HL-60 (cell line): ENCODE measurements around the gene ZBTB7C.

ENCODE experiments used
- DNase-seq, 2 experiments: peaks; one replicate each; pipeline ENCODE4 v3.0.0-alpha.2; 2010 to 2020; ENCODE audit warnings: low read depth in 1 of 2, low spot score in 1 of 2
- H3K27ac ChIP-seq: fragments of 250-450 bp; sonication (Bioruptor Pico); replicated peaks from 2 replicates; pipeline ENCODE4 v1.5.1; 2020; ENCODE audit warnings: mild to moderate bottlenecking, moderate library complexity
- H3K27me3 ChIP-seq: fragments of 250-450 bp; sonication (Bioruptor Pico); 2 replicates; pipeline ENCODE4 v1.5.1; 2021; ENCODE audit warnings: mild to moderate bottlenecking, moderate library complexity; ENCODE audit not compliant: insufficient read depth, poor library complexity, severe bottlenecking
- H3K4me3 ChIP-seq: replicated peaks from 2 replicates; pipeline ENCODE4 v1.5.1; 2011; ENCODE audit warnings: mild to moderate bottlenecking, control low read depth, low read length; ENCODE audit not compliant: insufficient read depth
- GABPA ChIP-seq: IDR thresholded peaks from 2 replicates; pipeline ENCODE4 v1.6.1; 2012; ENCODE audit warnings: low read depth
- POLR2AphosphoS5 ChIP-seq: IDR thresholded peaks from 2 replicates; pipeline ENCODE4 v1.6.1; 2012; ENCODE audit warnings: low read depth
- SPI1 ChIP-seq: IDR thresholded peaks from 2 replicates; pipeline ENCODE4 v1.6.1; 2012; ENCODE audit warnings: low read depth, mild to moderate bottlenecking, borderline replicate concordance
- TF ChIP-seq, protein P1 (sequence below): IDR thresholded peaks from 2 replicates; pipeline ENCODE4 v1.6.1; 2012; ENCODE audit warnings: low read depth; ENCODE audit not compliant: insufficient replicate concordance
- TF ChIP-seq, protein P2 (sequence below): IDR thresholded peaks from one replicate; pipeline ENCODE4 v1.5.1; 2011; ENCODE audit warnings: low read length, control low read depth, inconsistent platforms; ENCODE audit not compliant: insufficient read depth

Gene ZBTB7C

DNA sequence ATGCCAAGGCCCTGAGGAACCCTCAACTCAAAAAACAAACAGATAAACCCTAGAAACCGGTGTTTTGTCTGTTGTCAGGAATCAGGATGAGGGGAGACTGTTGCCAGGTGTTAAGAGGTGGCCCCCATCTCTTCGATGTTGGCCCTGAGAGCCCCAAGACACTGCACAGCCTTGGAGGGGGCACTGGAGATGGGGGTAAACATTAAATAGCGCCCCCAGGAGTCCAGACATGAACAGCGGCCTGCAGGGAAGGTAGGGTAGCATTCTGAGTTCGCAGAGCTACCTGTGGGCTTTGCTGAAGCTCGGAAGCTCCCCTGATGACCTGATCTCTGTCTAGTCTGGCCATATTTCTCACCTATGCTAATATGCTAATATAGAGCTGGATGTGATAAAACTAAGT lies 381.1 kb downstream of the ZBTB7C start:
- Histone ChIP-seq H3K27ac (no peak overlapping the region), H3K27me3 (no peaks in the 10 kb centered on the region), H3K4me3 (no peak overlapping the region)
- TF ChIP-seq POLR2AphosphoS5 (no peak), SPI1 (no peak), GABPA (no peak)
- TF ChIP-seq, protein P1, sequence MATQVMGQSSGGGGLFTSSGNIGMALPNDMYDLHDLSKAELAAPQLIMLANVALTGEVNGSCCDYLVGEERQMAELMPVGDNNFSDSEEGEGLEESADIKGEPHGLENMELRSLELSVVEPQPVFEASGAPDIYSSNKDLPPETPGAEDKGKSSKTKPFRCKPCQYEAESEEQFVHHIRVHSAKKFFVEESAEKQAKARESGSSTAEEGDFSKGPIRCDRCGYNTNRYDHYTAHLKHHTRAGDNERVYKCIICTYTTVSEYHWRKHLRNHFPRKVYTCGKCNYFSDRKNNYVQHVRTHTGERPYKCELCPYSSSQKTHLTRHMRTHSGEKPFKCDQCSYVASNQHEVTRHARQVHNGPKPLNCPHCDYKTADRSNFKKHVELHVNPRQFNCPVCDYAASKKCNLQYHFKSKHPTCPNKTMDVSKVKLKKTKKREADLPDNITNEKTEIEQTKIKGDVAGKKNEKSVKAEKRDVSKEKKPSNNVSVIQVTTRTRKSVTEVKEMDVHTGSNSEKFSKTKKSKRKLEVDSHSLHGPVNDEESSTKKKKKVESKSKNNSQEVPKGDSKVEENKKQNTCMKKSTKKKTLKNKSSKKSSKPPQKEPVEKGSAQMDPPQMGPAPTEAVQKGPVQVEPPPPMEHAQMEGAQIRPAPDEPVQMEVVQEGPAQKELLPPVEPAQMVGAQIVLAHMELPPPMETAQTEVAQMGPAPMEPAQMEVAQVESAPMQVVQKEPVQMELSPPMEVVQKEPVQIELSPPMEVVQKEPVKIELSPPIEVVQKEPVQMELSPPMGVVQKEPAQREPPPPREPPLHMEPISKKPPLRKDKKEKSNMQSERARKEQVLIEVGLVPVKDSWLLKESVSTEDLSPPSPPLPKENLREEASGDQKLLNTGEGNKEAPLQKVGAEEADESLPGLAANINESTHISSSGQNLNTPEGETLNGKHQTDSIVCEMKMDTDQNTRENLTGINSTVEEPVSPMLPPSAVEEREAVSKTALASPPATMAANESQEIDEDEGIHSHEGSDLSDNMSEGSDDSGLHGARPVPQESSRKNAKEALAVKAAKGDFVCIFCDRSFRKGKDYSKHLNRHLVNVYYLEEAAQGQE, result no peak
- TF ChIP-seq, protein P2, sequence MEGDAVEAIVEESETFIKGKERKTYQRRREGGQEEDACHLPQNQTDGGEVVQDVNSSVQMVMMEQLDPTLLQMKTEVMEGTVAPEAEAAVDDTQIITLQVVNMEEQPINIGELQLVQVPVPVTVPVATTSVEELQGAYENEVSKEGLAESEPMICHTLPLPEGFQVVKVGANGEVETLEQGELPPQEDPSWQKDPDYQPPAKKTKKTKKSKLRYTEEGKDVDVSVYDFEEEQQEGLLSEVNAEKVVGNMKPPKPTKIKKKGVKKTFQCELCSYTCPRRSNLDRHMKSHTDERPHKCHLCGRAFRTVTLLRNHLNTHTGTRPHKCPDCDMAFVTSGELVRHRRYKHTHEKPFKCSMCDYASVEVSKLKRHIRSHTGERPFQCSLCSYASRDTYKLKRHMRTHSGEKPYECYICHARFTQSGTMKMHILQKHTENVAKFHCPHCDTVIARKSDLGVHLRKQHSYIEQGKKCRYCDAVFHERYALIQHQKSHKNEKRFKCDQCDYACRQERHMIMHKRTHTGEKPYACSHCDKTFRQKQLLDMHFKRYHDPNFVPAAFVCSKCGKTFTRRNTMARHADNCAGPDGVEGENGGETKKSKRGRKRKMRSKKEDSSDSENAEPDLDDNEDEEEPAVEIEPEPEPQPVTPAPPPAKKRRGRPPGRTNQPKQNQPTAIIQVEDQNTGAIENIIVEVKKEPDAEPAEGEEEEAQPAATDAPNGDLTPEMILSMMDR, result no peak
- DNase-seq, result no peak

DNA sequence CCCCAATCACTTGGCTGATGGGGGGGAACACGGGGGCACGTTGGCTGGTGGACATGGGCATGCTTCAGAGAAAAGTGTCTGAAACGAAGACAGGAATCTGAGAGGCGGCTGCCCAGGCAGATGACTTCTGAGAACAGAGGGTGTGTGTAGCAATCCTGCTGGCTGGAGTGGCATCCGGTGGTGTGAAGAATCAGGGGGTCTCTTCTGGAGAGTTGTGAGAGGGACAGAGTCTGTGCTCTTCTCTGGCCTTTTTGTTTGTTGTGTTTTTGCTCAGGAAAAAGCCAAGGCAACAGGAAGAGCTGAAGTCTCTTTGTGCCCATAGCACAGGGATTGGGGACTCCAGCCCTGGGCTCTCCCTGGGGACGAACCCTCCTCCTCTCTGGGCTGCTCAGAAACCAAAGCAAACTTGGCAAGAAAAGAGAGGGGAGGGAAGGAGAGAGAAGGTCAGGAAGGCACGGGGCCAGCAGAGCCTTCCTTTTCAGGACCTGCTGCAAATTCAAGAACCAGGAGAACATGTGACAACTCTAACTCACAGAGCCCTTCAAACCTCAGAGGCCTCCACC lies 381.7 kb downstream of the ZBTB7C start:
- no peak overlapping the region for H3K4me3 ChIP-seq
- TF ChIP-seq, protein P1, result no peak
- TF ChIP-seq GABPA (no peak), POLR2AphosphoS5 (no peak), SPI1 (no peak)
- TF ChIP-seq, protein P2, result no peak
- no peak for DNase-seq
- H3K27ac ChIP-seq, result no peak overlapping the region
- no peaks in the 10 kb centered on the region for H3K27me3 ChIP-seq

DNA sequence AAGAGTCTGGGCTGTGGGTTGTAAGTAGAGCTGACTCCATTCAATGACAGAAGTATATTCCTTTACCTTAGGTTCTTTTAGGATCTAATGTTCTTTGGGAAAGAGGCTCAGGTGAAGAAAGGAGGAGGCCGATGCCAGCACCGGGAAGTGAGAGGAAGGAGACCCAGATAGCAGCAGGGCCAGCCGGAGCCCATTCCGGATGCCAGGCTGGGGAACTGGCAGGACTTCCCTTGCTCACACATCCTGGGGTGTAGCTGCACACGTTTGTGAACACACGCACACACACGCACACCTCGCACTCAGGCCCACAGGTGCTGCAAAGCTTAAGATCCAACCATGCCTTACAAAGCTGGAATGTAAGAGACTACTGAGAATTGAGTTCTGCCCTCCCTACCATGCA lies 383.0 kb downstream of the ZBTB7C start:
- TF ChIP-seq POLR2AphosphoS5 (no peak), SPI1 (no peak), GABPA (no peak)
- TF ChIP-seq, protein P2, result no peak
- TF ChIP-seq, protein P1, result no peak
- Histone ChIP-seq H3K27me3 (no peaks in the 10 kb centered on the region), H3K27ac (no peak overlapping the region)

More for the DNA sequence above, 383.0 kb downstream of the ZBTB7C start:
- no peak for DNase-seq
- H3K4me3 ChIP-seq, result no peak overlapping the region
